HTERT RPE-1 (cell line): ENCODE measurements around the gene USP37.

Source experiments
- in situ Hi-C: fragments of 300-500 bp; cut with MboI; formaldehyde crosslinking; loops from 4 replicates; pipeline ENCODE4 v1.14.3; 2020; ENCODE audit warnings: low sequenced_read_pairs

The USP37 gene

DNA sequence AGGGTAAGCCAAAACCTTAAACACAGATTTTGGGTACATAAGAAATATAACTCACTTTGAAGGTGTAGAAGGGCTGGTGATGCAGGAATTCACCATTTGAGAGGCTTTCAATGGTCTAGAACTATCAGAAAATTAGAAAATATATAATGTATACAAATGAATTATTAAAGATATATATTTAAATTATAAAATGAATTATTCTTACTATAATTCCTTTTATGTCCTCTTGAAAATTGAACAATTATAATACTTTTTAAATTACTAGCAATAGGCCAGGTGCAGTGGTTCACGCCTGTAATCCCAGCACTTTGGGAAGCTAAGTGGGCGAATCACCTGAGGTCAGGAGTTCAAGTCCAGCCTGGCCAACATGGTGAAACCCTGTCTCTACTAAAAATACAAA is 88.6 kb downstream of the USP37 start:
- in situ Hi-C loops: no loop called here

- in situ Hi-C loops: no loop called here
Measured at GRCh38 chr2:218478544-218478943, 89.6 kb downstream of the USP37 start.

- in situ Hi-C loops: no loop called here
Measured at GRCh38 chr2:218477247-218477646, 90.9 kb downstream of the USP37 start.

DNA sequence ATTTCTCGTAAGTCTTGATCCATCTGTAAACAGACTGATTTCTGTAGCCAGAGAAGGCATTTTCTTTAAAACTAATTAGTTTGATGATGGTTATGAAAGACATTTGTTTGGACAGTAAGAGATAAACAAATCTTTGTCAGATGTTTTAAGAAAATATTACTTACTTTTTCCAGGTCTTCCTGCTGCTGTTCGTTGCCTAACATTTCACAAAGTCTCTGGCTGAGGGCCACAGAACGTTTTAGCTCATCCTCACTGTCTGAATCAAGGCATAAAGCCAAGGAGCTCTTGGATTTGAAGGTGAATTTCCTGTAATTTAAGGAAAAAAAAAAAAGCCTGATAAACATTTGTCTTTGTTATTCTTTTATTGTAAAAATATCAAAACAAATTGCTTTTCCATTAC is 91.5 kb downstream of the USP37 start:
- in situ Hi-C loops: no loop called here

- in situ Hi-C loops: no loop called here
Measured at GRCh38 chr2:218474527-218474926, 93.6 kb downstream of the USP37 start.

- in situ Hi-C loops: no loop called here
Measured at GRCh38 chr2:218472988-218473387, 95.2 kb downstream of the USP37 start.

GRCh38 chr2:218471982-218472381 is 96.2 kb downstream of the USP37 start:
- in situ Hi-C loops: no loop called here

- in situ Hi-C loops: no loop called here
Measured at GRCh38 chr2:218471036-218471435, 97.1 kb downstream of the USP37 start.

- in situ Hi-C loops: no loop called here
Measured at GRCh38 chr2:218470448-218470847, 97.7 kb downstream of the USP37 start.

DNA sequence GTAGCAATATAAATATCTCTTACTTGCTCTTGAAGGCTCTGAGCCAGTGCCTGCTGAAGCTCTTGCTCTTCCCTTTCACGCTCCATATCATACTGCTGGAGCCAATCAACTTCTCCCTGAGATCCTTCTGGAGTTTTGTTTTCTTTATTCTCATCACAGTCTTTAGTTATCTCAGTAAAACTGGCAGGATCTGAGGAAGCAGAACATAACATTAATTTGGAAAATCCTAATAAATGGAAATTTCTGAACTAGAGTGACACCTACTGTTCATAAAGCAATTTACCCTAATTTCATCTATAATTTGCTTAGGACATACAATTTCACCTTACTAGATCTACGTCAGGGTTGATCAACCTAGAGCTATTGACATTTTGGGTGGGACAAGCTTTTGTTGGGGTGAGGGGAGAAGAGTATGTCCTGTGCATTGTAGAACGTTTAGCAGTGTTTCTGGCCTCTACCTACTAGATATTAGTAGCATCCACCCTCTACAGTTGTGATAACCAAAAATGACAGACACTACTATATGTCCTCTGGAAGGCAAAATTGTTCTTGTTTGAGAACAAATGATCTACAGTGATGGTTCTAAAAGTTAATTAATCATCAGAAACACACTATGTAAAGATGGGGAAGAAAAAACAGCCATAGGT is 102.0 kb downstream of the USP37 start:
- in situ Hi-C loops: no loop called here

GRCh38 chr2:218458598-218458997 is 109.6 kb downstream of the USP37 start:
- in situ Hi-C loops: no loop called here

GRCh38 chr2:218456849-218457248 is 111.3 kb downstream of the USP37 start:
- in situ Hi-C loops: no loop called here

- in situ Hi-C loops: no loop called here
Measured at GRCh38 chr2:218452079-218452478, 116.1 kb downstream of the USP37 start.

GRCh38 chr2:218448934-218449333 is 119.2 kb downstream of the USP37 start:
- in situ Hi-C loops: no loop called here

GRCh38 chr2:218447072-218447471 is 121.1 kb downstream of the USP37 start:
- in situ Hi-C loops: no loop called here

- in situ Hi-C loops: no loop called here
Measured at GRCh38 chr2:218446547-218446946, 121.6 kb downstream of the USP37 start.

GRCh38 chr2:218445602-218446001 is 122.5 kb downstream of the USP37 start:
- in situ Hi-C loops: no loop called here

DNA sequence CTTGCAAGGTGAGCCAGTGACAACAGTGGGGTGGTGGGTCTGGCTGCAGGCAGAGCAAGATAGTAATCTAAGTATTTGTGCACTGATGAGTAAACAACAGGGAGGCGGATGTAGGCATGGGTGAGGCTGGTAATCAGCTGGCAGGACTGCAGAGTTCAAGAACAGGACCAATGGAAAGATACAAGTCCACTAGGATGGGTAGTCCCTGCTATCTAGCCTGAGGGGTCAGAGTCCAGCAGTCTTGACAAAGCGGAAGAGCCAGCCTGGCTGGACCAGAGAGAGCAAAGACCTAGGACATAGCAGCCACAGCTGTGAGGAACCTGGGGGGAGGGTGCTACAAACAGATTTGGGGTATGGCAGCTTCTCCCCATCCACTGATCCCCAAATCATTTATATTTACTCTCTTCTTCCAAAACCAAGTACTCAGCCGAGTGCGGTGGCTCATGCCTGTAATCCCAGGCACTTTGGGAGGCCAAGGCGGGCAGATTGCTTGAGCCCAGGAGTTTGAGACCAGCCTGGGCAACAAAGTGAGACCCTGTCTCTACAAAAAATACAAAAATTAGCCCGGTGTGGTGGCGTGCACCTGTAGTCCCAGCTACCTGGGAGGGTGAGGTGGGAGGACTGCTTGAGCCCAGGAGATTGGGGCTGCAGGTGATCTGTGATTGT is 123.3 kb downstream of the USP37 start:
- in situ Hi-C loops: no loop called here

DNA sequence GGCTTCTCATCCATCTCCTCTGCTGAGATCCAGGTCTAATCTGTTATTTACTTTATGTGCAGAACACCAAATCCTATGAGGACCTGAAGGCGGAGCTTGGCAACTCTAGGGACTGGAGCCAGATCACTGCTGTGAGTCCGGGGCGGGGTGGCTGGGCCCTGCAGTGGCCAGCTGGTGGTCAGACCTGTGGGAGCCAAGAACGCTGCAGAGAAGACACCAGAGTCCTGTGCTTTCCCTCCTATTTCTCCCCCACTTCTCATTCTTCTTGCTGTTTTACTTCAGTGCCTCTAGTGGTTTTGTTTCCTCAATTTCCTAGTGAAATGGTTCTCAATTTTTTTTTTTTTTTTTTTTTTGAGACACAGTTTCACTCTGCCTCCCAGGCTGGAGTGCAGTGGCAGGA is 129.6 kb downstream of the USP37 start:
- in situ Hi-C loops: no loop called here

DNA sequence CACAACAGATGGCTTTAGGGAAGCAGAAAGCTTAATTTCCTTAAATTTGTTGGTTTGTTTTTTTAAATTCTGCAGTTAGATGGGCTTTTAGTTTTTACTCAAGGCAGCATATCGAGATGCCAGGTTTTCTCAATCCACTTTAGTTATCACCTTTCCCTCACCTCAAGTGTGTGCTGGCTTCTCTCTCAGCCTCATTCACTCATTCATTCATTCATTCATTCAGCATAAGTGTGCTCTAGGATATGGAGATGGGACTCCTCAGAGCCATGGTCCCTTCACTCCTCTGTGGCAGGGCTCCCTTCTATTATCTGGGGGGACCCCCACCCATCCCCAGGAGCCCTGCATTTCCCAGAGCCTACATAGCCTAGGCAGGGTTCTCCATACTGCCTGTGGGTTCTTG is 130.2 kb downstream of the USP37 start:
- in situ Hi-C loops: no loop called here

GRCh38 chr2:218436992-218437391 is 131.2 kb downstream of the USP37 start:
- in situ Hi-C loops: no loop called here

- in situ Hi-C loops: no loop called here
Measured at GRCh38 chr2:218435003-218435982, 132.9 kb downstream of the USP37 start.
